Endothelial cell of umbilical vein (primary cell): ENCODE data around the gene NIPBL. TPM values are rescaled to one million over a fixed set of nuclear protein-coding genes. Genes with fewer than 3 reads are reported as not detected.

Experiments used
- BruUV-seq: library from RNA; stranded (reverse); fragments of 400-500 nt; replicated peaks from 2 replicates; lab custom pipeline; 2021; lab: Mats Ljungman, UMichigan
- CTCF ChIA-PET: fragments of 300-600, 350-600 bp; sonication (Branson Sonifier 250); formaldehyde crosslinking; loops from one replicate; lab custom pipeline; 2021; ENCODE audit warnings: antibody characterized with exemption, inconsistent platforms; lab: Charles Lee
- POLR2A ChIA-PET: fragments of 300-600, 350-600 bp; sonication (Branson Sonifier 250); formaldehyde crosslinking; loops from one replicate; lab custom pipeline; 2021; ENCODE audit warnings: antibody characterized with exemption, inconsistent platforms; lab: Charles Lee
- DNase-seq: peaks from one replicate; pipeline ENCODE4 v3.0.0-alpha.2; 2011; ENCODE audit warnings: low read depth, low spot score
- FAIRE-seq: peaks from 2 replicates; lab custom pipeline; 2011; peaks lifted over from hg19 to GRCh38; lab: Jason Lieb, UNC
- H2AFZ ChIP-seq: 2 replicates; pipeline ENCODE4 v1.6.0; 2012; ENCODE audit warnings: low read depth, low read length, control low read depth, inconsistent platforms
- H3K27ac ChIP-seq: 2 replicates; pipeline ENCODE4 v1.5.1; 2011; ENCODE audit warnings: low read depth, mild to moderate bottlenecking, control low read depth, low read length, moderate library complexity; ENCODE audit not compliant: insufficient read depth
- H3K27me3 ChIP-seq, 2 experiments: 2 replicates each; pipeline versions ENCODE4 v1.6.0 to v1.6.1; 2011; ENCODE audit warnings: low read length in 2 of 2, mixed read lengths in 1 of 2; ENCODE audit not compliant: control insufficient read depth in 2 of 2, insufficient read depth in 2 of 2
- H3K36me3 ChIP-seq, 2 experiments: 2 replicates in 1 of 2; 3 replicates in 1 of 2; pipeline ENCODE4 v1.5.1; 2011; ENCODE audit warnings: low read length in 2 of 2, mild to moderate bottlenecking in 1 of 2, moderate library complexity in 1 of 2; ENCODE audit not compliant: control insufficient read depth in 2 of 2, insufficient read depth in 2 of 2; ENCODE audit errors: extremely low read depth in 1 of 2
- H3K4me1 ChIP-seq: 3 replicates; pipeline ENCODE4 v1.5.1; 2011; ENCODE audit warnings: mild to moderate bottlenecking, low read length; ENCODE audit not compliant: control insufficient read depth, insufficient read depth; ENCODE audit errors: extremely low read depth
- H3K4me2 ChIP-seq: 2 replicates; pipeline ENCODE4 v1.6.1; 2011; ENCODE audit warnings: low read length, control low read depth, mixed read lengths; ENCODE audit not compliant: insufficient read depth
- H3K4me3 ChIP-seq, 3 experiments: fragments of 200-600 bp in 1 of 3; sonication (generic), shearing (Covaris generic) in 1 of 3; replicated peaks in 1 of 3; 2 replicates each; pipeline ENCODE4 v1.5.1; 2011 to 2016; ENCODE audit warnings: control low read depth in 3 of 3, low read length in 3 of 3, mild to moderate bottlenecking in 2 of 3, inconsistent platforms in 1 of 3, low read depth in 1 of 3, moderate library complexity in 1 of 3; ENCODE audit not compliant: insufficient read depth in 1 of 3
- H3K79me2 ChIP-seq: 2 replicates; pipeline ENCODE4 v1.6.0; 2012; ENCODE audit warnings: low read length, inconsistent platforms; ENCODE audit not compliant: control insufficient read depth, insufficient read depth
- H3K9ac ChIP-seq: replicated peaks from 2 replicates; pipeline ENCODE3; 2011; ENCODE audit warnings: low read length, control low read depth; ENCODE audit not compliant: insufficient read depth; ENCODE audit errors: extremely low read depth
- H3K9me1 ChIP-seq: replicated peaks from 3 replicates; pipeline ENCODE4 v1.6.0; 2011; ENCODE audit warnings: mild to moderate bottlenecking, low read length; ENCODE audit not compliant: control insufficient read depth, insufficient read depth; ENCODE audit errors: extremely low read depth
- H3K9me3 ChIP-seq: replicated peaks from 2 replicates; pipeline ENCODE4 v1.5.1; 2012; ENCODE audit warnings: low read length, inconsistent platforms; ENCODE audit not compliant: control insufficient read depth, insufficient read depth
- H4K20me1 ChIP-seq: replicated peaks from 2 replicates; pipeline ENCODE3; 2011; ENCODE audit warnings: mild to moderate bottlenecking, low read length; ENCODE audit not compliant: control insufficient read depth, insufficient read depth; ENCODE audit errors: extremely low read depth
- CTCF ChIP-seq, 2 donors: IDR thresholded peaks; 1 replicate in 1 of 2; 2 replicates in 1 of 2; pipeline ENCODE4 v1.5.1; 2011; ENCODE audit warnings: low read length in 2 of 2, mild to moderate bottlenecking in 2 of 2, moderate library complexity in 2 of 2, control low read depth in 1 of 2, inconsistent platforms in 1 of 2, low read depth in 1 of 2; ENCODE audit not compliant: insufficient read depth in 1 of 2; ENCODE audit errors: extremely low read depth in 1 of 2
- EZH2 ChIP-seq: IDR thresholded peaks from 2 replicates; pipeline ENCODE4 v1.6.1; 2012; ENCODE audit warnings: borderline replicate concordance, low read depth, mild to moderate bottlenecking, moderate library complexity, low read length, inconsistent platforms; ENCODE audit not compliant: severe bottlenecking
- FOS ChIP-seq: IDR thresholded peaks from 2 replicates; pipeline ENCODE4 v1.6.1; 2011; ENCODE audit warnings: mild to moderate bottlenecking, low read length, moderate library complexity, borderline replicate concordance; ENCODE audit not compliant: insufficient read depth
- GATA2 ChIP-seq: IDR thresholded peaks from 2 replicates; pipeline ENCODE4 v1.7.0; 2011; ENCODE audit warnings: low read depth, mild to moderate bottlenecking, moderate library complexity, mixed read lengths, low read length; ENCODE audit not compliant: insufficient read length, insufficient read depth
- JUN ChIP-seq: IDR thresholded peaks from 2 replicates; pipeline ENCODE4 v1.6.1; 2011; ENCODE audit warnings: borderline replicate concordance, low read depth; ENCODE audit not compliant: insufficient read length, insufficient read depth
- MYC ChIP-seq: IDR thresholded peaks from one replicate; pipeline ENCODE4 v1.6.1; 2011; ENCODE audit warnings: mild to moderate bottlenecking, low read depth, low read length
- POLR2A ChIP-seq: IDR thresholded peaks from 2 replicates; pipeline ENCODE4 v1.6.1; 2012; ENCODE audit warnings: low read depth, mild to moderate bottlenecking, control low read depth, low read length
- POLR2AphosphoS5 ChIP-seq: IDR thresholded peaks from 2 replicates; pipeline ENCODE4 v1.6.1; 2012; ENCODE audit warnings: low read depth, mild to moderate bottlenecking, control low read depth, low read length, moderate library complexity; ENCODE audit not compliant: insufficient read depth
- dilution Hi-C: fragments of 300-500 bp; cut with MboI; formaldehyde crosslinking; loops from one replicate; pipeline ENCODE4 v1.15.0; 2019; ENCODE audit warnings: low sequenced_read_pairs; ENCODE audit not compliant: extremely low pct_ligation_motif_present
- intact Hi-C: fragments of 100-400 bp; cut with micrococcal nuclease; formaldehyde crosslinking; loops from one replicate; pipeline ENCODE4 v1.10.0; 2022
- polyA plus RNA-seq, 4 experiments: library from polyadenylated mRNA; depleted of rRNA in 3 of 4; stranded (reverse) in 3 of 4; unstranded in 1 of 4; fragments of >200 nt; gene quantifications; 2 replicates each; pipeline versions ENCODE4 v1.2.1 to v1.2.3, GENCODE V29; 2011 to 2012; ENCODE audit warnings: missing spikeins in 1 of 4
- total RNA-seq: library from RNA; stranded (reverse); gene quantifications from 2 replicates; pipeline ENCODE4 v1.2.3, GENCODE V29; 2021
- TF ChIP-seq, protein P1 (sequence below): IDR thresholded peaks from 2 replicates; pipeline ENCODE4 v1.6.1; 2011; ENCODE audit not compliant: insufficient read depth, insufficient read length

Gene NIPBL
- total and polyA plus RNA-seq, 2 donors (not counting 3 experiments of a cell fraction or from before 2014, with no cell fraction given) = 15.5 to 50.7 TPM

- Histone ChIP-seq H3K36me3 (no peaks in the 10 kb centered on the region), H4K20me1 (no peaks in the 10 kb centered on the region), H3K27me3 (no peaks in the 10 kb centered on the region), H2AFZ (no peak overlapping the region), H3K9me3 (no peaks in the 10 kb centered on the region), H3K79me2 (no peaks in the 10 kb centered on the region), H3K9ac (no peak overlapping the region), H3K4me3 (no peak overlapping the region), H3K4me1 (no peaks in the 10 kb centered on the region), H3K9me1 (no peaks in the 10 kb centered on the region), H3K27ac (no peak overlapping the region), H3K4me2 (no peak overlapping the region)
- FAIRE-seq (no peak), DNase-seq (no peak)
- BruUV-seq = no TSS peak
- ChIA-PET POLR2A (no interaction called here), CTCF (no interaction called here)
- intact Hi-C loops (no loop called here), dilution Hi-C loops (no loop called here)
- TF ChIP-seq MYC (no peak), CTCF (IDR thresholded peaks at IDR 0.05; ENCODE audit: extremely low read depth in 1 of 2, insufficient read depth in 1 of 2, low read depth in 1 of 2, low read length in 2 of 2) (no peak), JUN (no peak), GATA2 (no peak), FOS (no peak), POLR2AphosphoS5 (no peak), EZH2 (no peak), POLR2A (no peak)
- TF ChIP-seq, protein P1, sequence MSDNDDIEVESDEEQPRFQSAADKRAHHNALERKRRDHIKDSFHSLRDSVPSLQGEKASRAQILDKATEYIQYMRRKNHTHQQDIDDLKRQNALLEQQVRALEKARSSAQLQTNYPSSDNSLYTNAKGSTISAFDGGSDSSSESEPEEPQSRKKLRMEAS = no peak
These were observed 210.1 kb downstream of the NIPBL start for GRCh38 chr5:37086466-37087173.
